IPS DF 6.9 (cell line): ENCODE results near the gene TLR9.

Experiments used
- DNase-seq: peaks from one replicate; pipeline ENCODE4 v3.0.0-alpha.2; 2013; ENCODE audit warnings: low read depth, low spot score
- H3K27ac ChIP-seq: one replicate; pipeline ENCODE4 v1.5.1; 2013; ENCODE audit warnings: low read length, control low read depth
- H3K27me3 ChIP-seq: 2 replicates; pipeline ENCODE4 v1.6.1; 2013; ENCODE audit warnings: mild to moderate bottlenecking, low read length; ENCODE audit not compliant: control insufficient read depth, insufficient read depth
- H3K36me3 ChIP-seq: 2 replicates; pipeline ENCODE4 v1.6.1; 2013; ENCODE audit warnings: low read length; ENCODE audit not compliant: control insufficient read depth, insufficient read depth
- H3K4me1 ChIP-seq: 2 replicates; pipeline ENCODE4 v1.6.1; 2013; ENCODE audit warnings: low read length; ENCODE audit not compliant: control insufficient read depth, insufficient read depth
- H3K4me3 ChIP-seq: 2 replicates; pipeline ENCODE4 v1.5.1; 2013; ENCODE audit warnings: mild to moderate bottlenecking, low read length
- H3K9me3 ChIP-seq: 2 replicates; pipeline ENCODE4 v1.6.1; 2013; ENCODE audit warnings: low read length, inconsistent platforms; ENCODE audit not compliant: control insufficient read depth, insufficient read depth
- WGBS: extraction: QIAGEN DNeasy Blood & Tissue Kit; methylation state at CpG from one replicate; pipeline ENCODE4 v1.1.7; 2013; ENCODE audit warnings: mixed read lengths, missing lambda C conversion rate; ENCODE audit not compliant: insufficient read length, insufficient coverage; 5-methylcytosine and 5-hydroxymethylcytosine counted together

TLR9 gene

GRCh38 chr3:52216585-52217408 lies 8.6 kb downstream of the TLR9 start:
- WGBS, result no CpG with 5 or more reads among the region's 13 CpGs
- DNase-seq, result no peak
- no peak overlapping the region for H3K4me3 ChIP-seq
- H3K27ac ChIP-seq, result no peak overlapping the region
- H3K9me3 ChIP-seq, result no peaks in the 10 kb centered on the region
- H3K4me1 ChIP-seq, result no peaks in the 10 kb centered on the region
- peaks cover 16% of the 10 kb centered on the region; the same call in 1 of the 2 replicates for H3K36me3 ChIP-seq
- H3K27me3 ChIP-seq, result no peaks in the 10 kb centered on the region

GRCh38 chr3:52215351-52215750 lies 10.1 kb downstream of the TLR9 start:
- no CpG with 5 or more reads among the region's 7 CpGs for WGBS
- Histone ChIP-seq H3K4me3 (no peak overlapping the region), H3K36me3 (peaks cover 23% of the 10 kb centered on the region), H3K27ac (no peak overlapping the region), H3K9me3 (no peaks in the 10 kb centered on the region), H3K27me3 (no peaks in the 10 kb centered on the region), H3K4me1 (no peaks in the 10 kb centered on the region)
- no peak for DNase-seq

- DNase-seq, result no peak
- Histone ChIP-seq H3K4me3 (no peak overlapping the region), H3K36me3 (peaks cover 28% of the 10 kb centered on the region), H3K27me3 (no peaks in the 10 kb centered on the region), H3K4me1 (no peaks in the 10 kb centered on the region), H3K27ac (no peak overlapping the region), H3K9me3 (no peaks in the 10 kb centered on the region)
Measured at GRCh38 chr3:52213901-52214300, 11.5 kb downstream of the TLR9 start.

GRCh38 chr3:52213005-52213404 lies 12.4 kb downstream of the TLR9 start:
- Histone ChIP-seq H3K36me3 (peaks cover 31% of the 10 kb centered on the region), H3K4me1 (no peaks in the 10 kb centered on the region), H3K4me3 (no peak overlapping the region), H3K27me3 (no peaks in the 10 kb centered on the region), H3K9me3 (no peaks in the 10 kb centered on the region), H3K27ac (no peak overlapping the region)
- no CpG with 5 or more reads among the region's 8 CpGs for WGBS
- DNase-seq, result no peak

GRCh38 chr3:52211268-52211891 lies 14.1 kb downstream of the TLR9 start:
- Histone ChIP-seq H3K27me3 (no peaks in the 10 kb centered on the region), H3K4me3 (no peak overlapping the region; the same call in 1 of the 2 replicates), H3K27ac (no peak overlapping the region), H3K4me1 (no peaks in the 10 kb centered on the region), H3K9me3 (no peaks in the 10 kb centered on the region), H3K36me3 (peaks cover 35% of the 10 kb centered on the region)
- no peak for DNase-seq
- WGBS, result no CpG with 5 or more reads among the region's 18 CpGs

GRCh38 chr3:52210550-52211046 lies 14.8 kb downstream of the TLR9 start:
- H3K27ac ChIP-seq, result no peak overlapping the region

GRCh38 chr3:52210037-52210436 lies 15.4 kb downstream of the TLR9 start:
- Histone ChIP-seq H3K4me1 (no peaks in the 10 kb centered on the region), H3K4me3 (no peak overlapping the region), H3K36me3 (peaks cover 37% of the 10 kb centered on the region), H3K27me3 (no peaks in the 10 kb centered on the region), H3K27ac (no peak overlapping the region), H3K9me3 (no peaks in the 10 kb centered on the region)
- DNase-seq, result no peak

More at GRCh38 chr3:52210550-52211046, 14.8 kb downstream of the TLR9 start:
- H3K36me3 ChIP-seq, result peaks cover 36% of the 10 kb centered on the region
- no peaks in the 10 kb centered on the region for H3K4me1 ChIP-seq
- H3K9me3 ChIP-seq, result no peaks in the 10 kb centered on the region
- H3K4me3 ChIP-seq, result no peak overlapping the region
- H3K27me3 ChIP-seq, result no peaks in the 10 kb centered on the region
- WGBS, result no CpG with 5 or more reads among the region's 6 CpGs
- no peak for DNase-seq

- Histone ChIP-seq H3K27me3 (no peaks in the 10 kb centered on the region), H3K27ac (no peak overlapping the region), H3K36me3 (peaks cover 38% of the 10 kb centered on the region), H3K4me1 (no peaks in the 10 kb centered on the region), H3K9me3 (no peaks in the 10 kb centered on the region), H3K4me3 (no peak overlapping the region)
- DNase-seq, result no peak
- WGBS, result no CpG with 5 or more reads among the region's 4 CpGs
Measured at GRCh38 chr3:52208556-52208955, 16.9 kb downstream of the TLR9 start.

- WGBS, result no CpG with 5 or more reads among the region's 6 CpGs
- DNase-seq, result no peak
- Histone ChIP-seq H3K4me1 (no peaks in the 10 kb centered on the region), H3K27ac (no peak overlapping the region), H3K4me3 (no peak overlapping the region), H3K9me3 (no peaks in the 10 kb centered on the region), H3K27me3 (no peaks in the 10 kb centered on the region), H3K36me3 (peaks cover 27% of the 10 kb centered on the region)
Measured at GRCh38 chr3:52205727-52206372, 19.6 kb downstream of the TLR9 start.

- DNase-seq, result no peak
- no peak overlapping the region for H3K27ac ChIP-seq
- peaks cover 21% of the 10 kb centered on the region for H3K36me3 ChIP-seq
- H3K9me3 ChIP-seq, result no peaks in the 10 kb centered on the region
- no peak overlapping the region for H3K4me3 ChIP-seq
- no peaks in the 10 kb centered on the region for H3K4me1 ChIP-seq
- WGBS, result no CpG with 5 or more reads among the region's 10 CpGs
- H3K27me3 ChIP-seq, result no peaks in the 10 kb centered on the region
Measured at GRCh38 chr3:52204337-52205073, 20.9 kb downstream of the TLR9 start.
